RWPE1 (cell line): Measurements from ENCODE around the gene QRFPR.
"Not testable (repeated sequence)": the region's sequence is repeated elsewhere in the genome, so short reads cannot be mapped to it uniquely, and the experiment has no call there.

Experiments
- CTCF ChIA-PET: fragments of 350-600 bp; sonication (Branson Sonifier 250); formaldehyde crosslinking; extraction: SDS; loops from one replicate; lab custom pipeline; 2021; lab: Yijun Ruan, JAX
- POLR2A ChIA-PET: fragments of 400-600 bp; formaldehyde crosslinking; extraction: SDS; loops from one replicate; lab custom pipeline; 2020; ENCODE audit warnings: antibody characterized with exemption; ENCODE audit not compliant: low non-redundant PET; lab: Yijun Ruan, JAX
- DNase-seq: peaks from one replicate; pipeline ENCODE4 v3.0.0; 2012; ENCODE audit warnings: low spot score
- H3K27ac ChIP-seq: fragments of 450-650 bp; 2 replicates; pipeline ENCODE4 v1.5.1; 2017
- TF ChIP-seq, protein P1 (sequence below): fragments of 450-650 bp; conservative IDR thresholded peaks from 2 replicates; pipeline ENCODE4 v1.5.1; 2017; ENCODE audit warnings: low read depth, mild to moderate bottlenecking

Gene QRFPR

DNA sequence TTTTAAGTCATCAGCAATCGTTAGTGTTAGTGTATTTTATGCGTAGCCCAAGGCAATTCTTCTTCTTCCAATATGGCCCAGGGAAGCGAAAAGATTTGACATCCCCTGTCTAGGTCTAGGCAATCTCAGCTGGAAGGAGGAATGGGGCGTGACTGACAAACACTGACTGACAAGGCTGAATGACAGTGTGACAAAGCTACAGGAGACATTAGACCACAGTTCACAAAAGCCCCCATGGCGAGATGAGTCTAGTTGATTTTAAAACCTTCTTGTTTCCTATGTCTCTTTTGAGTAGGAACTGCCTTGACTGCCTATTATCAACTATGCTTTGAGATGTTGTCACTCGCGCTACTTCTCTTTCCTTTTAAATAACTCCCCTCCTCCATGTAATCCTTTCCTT, 42.3 kb downstream of the QRFPR start:
- ChIA-PET POLR2A (no interaction called here), CTCF (interaction anchor here (0.9 kb wide), 1 partner anchor 11 kb away, joined by 3 read pairs; no protein-coding TSS in a partner anchor)
- no peak for DNase-seq
- no peak overlapping the region for H3K27ac ChIP-seq
- TF ChIP-seq, protein P1, sequence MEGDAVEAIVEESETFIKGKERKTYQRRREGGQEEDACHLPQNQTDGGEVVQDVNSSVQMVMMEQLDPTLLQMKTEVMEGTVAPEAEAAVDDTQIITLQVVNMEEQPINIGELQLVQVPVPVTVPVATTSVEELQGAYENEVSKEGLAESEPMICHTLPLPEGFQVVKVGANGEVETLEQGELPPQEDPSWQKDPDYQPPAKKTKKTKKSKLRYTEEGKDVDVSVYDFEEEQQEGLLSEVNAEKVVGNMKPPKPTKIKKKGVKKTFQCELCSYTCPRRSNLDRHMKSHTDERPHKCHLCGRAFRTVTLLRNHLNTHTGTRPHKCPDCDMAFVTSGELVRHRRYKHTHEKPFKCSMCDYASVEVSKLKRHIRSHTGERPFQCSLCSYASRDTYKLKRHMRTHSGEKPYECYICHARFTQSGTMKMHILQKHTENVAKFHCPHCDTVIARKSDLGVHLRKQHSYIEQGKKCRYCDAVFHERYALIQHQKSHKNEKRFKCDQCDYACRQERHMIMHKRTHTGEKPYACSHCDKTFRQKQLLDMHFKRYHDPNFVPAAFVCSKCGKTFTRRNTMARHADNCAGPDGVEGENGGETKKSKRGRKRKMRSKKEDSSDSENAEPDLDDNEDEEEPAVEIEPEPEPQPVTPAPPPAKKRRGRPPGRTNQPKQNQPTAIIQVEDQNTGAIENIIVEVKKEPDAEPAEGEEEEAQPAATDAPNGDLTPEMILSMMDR = no peak

DNA sequence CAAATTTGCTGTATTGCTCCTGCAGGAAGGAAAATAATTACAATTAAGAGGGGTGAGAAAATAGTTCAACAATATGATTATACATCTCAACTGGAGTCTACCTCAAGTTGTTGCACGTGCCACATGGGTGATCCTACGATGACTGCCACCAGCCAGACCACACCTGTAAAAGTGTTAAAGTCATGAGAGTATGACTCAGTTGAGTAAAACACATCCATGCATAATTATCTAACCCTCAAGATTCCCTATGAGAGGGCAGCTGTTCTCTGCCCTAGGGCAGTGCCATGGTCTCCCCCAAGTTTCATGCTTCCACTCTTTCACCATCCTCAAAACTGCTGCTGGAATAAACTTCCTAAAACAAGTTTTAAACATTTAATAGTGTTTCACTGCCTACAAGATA, 44.1 kb downstream of the QRFPR start:
- ChIA-PET POLR2A (no interaction called here), CTCF (no interaction called here)
- TF ChIP-seq, protein P1 = no peak
- no peak overlapping the region for H3K27ac ChIP-seq
- DNase-seq = no peak

DNA sequence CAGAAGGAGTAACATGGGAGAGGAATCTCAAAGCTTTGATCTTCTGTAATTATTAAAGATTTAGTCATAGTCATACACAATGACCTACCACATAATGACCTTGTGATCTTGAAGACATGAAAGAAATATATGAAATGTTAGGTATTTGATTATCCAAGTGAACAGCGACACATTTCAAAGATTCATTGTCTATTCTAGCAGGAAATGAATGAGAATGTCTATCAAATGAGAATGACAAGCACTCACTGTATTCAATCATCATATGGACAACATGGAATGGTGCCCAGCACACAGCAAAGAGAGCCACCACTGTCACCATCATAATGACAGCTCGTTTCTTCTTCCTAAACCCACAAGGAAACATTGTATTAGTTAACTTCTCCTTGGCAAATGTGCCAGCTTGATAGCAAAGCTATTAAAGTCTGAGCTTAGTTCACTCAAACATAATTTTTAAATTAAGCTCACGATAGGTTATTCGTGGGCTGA, 50.6 kb downstream of the QRFPR start:
- H3K27ac ChIP-seq = no peak overlapping the region
- no peak for DNase-seq
- CTCF ChIA-PET = interaction anchor here (0.6 kb wide), 1 partner anchor 321 kb away, joined by 3 read pairs; no protein-coding TSS in a partner anchor
- POLR2A ChIA-PET = no interaction called here
- TF ChIP-seq, protein P1 = no peak

DNA sequence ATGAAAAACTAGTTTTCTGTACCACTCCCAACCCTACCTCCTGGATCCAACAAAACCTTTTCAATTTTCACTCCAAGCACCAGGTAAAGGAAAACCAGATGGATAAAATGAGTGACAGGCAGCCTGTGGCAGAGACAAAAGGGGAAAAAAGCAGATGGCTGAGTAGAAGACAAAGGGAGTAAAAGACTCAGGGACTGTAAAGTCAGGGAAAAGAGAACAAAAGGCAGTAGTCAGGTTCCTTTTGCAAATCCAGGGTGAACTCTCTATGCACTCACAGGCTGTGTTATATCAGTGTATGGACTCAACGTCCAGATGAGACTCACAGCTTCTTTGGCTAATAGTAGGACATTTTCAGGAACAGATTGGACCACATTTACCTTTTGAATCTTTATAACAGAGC, 54.2 kb downstream of the QRFPR start:
- no peak for DNase-seq
- ChIA-PET POLR2A (no interaction called here), CTCF (interaction anchor here (0.6 to 1.4 kb wide), 2 partner anchors 19 to 495 kb away, joined by 5 to 6 read pairs; no protein-coding TSS in a partner anchor)
- H3K27ac ChIP-seq = no peak overlapping the region
- TF ChIP-seq, protein P1 = no peak

DNA sequence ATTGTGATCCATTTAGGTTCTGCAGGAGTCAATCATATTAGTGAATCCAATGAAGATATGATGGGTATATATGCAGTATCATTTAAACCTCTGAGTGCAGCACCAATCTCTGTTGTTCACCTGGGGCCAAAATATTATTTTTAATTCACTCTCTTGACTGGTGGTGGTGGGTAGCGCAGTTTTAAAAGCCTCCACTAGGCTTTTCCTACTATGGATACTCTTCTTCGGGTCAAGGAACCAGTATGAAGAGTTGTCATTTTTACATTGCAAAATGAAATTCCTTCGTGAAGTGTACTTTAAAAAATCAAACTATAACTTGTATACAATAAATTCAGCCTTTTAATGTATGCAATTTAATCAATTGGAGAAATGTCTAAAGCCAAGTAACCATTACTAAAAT, 56.5 kb downstream of the QRFPR start:
- CTCF ChIA-PET = no interaction called here
- POLR2A ChIA-PET = no interaction called here
- no peak for DNase-seq

DNA sequence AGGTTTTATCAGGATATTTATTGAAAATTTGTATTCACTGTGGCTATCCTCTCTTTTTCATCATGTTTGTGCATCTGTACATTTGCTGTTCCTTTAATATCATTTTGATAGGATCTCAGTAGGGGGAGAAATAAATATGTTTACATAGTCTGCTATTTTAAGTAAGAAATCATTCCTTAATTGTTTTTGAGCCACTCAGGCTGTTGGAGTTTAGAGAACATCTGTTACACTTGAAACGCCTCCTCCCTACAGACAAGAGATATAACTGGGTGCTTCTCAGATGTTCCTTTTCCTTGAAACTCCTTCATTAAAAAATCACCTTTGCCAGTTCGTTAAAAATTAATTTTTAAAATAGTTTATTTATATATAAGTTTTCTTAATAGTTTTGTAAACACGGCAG, 59.4 kb downstream of the QRFPR start:
- POLR2A ChIA-PET = no interaction called here
- TF ChIP-seq, protein P1 = no peak
- CTCF ChIA-PET = no interaction called here
- no peak overlapping the region for H3K27ac ChIP-seq
- no peak for DNase-seq

More for the DNA sequence above, 56.5 kb downstream of the QRFPR start:
- no peak overlapping the region for H3K27ac ChIP-seq
- TF ChIP-seq, protein P1 = no peak

DNA sequence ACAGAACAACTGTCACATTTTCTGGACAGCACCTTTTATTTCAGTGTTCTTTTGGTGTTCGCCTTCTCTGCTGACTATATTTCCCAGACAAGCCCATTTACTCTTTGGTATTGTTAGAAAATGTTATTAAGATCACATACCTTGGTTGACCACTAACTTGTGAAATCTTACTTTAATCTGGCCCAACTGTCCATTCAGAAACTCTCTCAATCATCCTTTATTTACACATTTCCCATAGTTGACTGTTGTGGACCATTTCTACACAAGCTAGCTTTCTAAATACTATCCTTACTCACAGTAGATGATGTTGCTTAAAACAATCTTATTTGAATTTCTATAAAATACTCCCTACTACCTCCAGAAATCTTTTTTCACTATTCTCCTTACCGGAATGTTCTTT, 64.7 kb downstream of the QRFPR start:
- no peak for DNase-seq
- ChIA-PET CTCF (no interaction called here), POLR2A (no interaction called here)
- H3K27ac ChIP-seq = no peak overlapping the region
- TF ChIP-seq, protein P1 = no peak

DNA sequence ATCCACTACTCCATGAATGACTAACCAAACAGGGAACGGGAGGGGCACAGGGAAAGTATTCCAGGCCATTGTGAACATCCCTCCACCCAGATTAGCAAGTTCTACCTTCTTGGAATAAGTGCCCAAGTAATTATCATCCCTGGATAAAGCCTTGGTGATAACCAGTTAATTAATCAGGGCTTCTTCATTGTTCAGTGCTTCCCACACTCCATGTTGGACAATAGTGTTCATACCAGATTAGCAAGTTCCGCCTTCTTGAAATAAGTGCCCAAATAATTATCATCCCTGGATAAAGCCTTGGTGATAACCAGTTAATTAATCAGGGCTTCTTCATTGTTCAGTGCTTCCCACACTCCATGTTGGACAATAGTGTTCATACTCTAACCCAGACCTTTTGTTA, 67.4 kb downstream of the QRFPR start:
- DNase-seq, H3K27ac ChIP-seq, POLR2A ChIA-PET: not testable (repeated sequence)
- CTCF ChIA-PET = interaction anchor here (0.6 kb wide), 1 partner anchor 61 kb away, joined by 4 read pairs; no protein-coding TSS in a partner anchor
